Naive B cell (primary cell): ENCODE results near the gene NEGR1. TPM values are rescaled to one million over a fixed set of nuclear protein-coding genes. Genes with fewer than 3 reads are reported as not detected.

Experiments
- ATAC-seq, 2 donors: fragments of 150-1000 bp; cut with Tn5 transposase; 2 replicates each; pipeline ENCODE4 v1.10.0; 2021; ENCODE audit warnings: low read depth in 2 of 2, mild to moderate bottlenecking in 2 of 2, moderate library complexity in 2 of 2
- DNase-seq: peaks from one replicate; pipeline ENCODE4 v3.0.0; 2022
- H3K27ac Mint-ChIP-seq, 6 donors: one replicate each; pipeline ENCODE4 v1.8.0; 2020 to 2022; ENCODE audit warnings: mild to moderate bottlenecking in 6 of 6, mixed read lengths in 6 of 6, moderate library complexity in 5 of 6, inconsistent platforms in 2 of 6
- H3K27me3 Mint-ChIP-seq, 3 donors: one replicate each; pipeline ENCODE4 v1.8.0; 2021 to 2022; ENCODE audit warnings: mixed read lengths in 3 of 3, mild to moderate bottlenecking in 1 of 3
- H3K36me3 Mint-ChIP-seq, 2 donors: one replicate each; pipeline ENCODE4 v1.8.0; 2020 to 2022; ENCODE audit warnings: mixed read lengths in 2 of 2, inconsistent platforms in 1 of 2, mild to moderate bottlenecking in 1 of 2
- H3K4me1 Mint-ChIP-seq, 3 donors: one replicate each; pipeline ENCODE4 v1.8.0; 2020 to 2022; ENCODE audit warnings: mixed read lengths in 3 of 3, inconsistent platforms in 1 of 3, mild to moderate bottlenecking in 1 of 3, moderate library complexity in 1 of 3
- H3K4me3 Mint-ChIP-seq, 8 donors: one replicate each; pipeline ENCODE4 v1.8.0; 2020 to 2022; ENCODE audit warnings: mild to moderate bottlenecking in 8 of 8, mixed read lengths in 8 of 8, moderate library complexity in 8 of 8, inconsistent platforms in 2 of 8
- H3K9me3 Mint-ChIP-seq, 7 donors: one replicate each; pipeline ENCODE4 v1.8.0; 2020 to 2022; ENCODE audit warnings: mixed read lengths in 7 of 7, mild to moderate bottlenecking in 5 of 7, inconsistent platforms in 2 of 7, moderate library complexity in 1 of 7
- polyA plus RNA-seq, 6 donors: library from polyadenylated mRNA; unstranded; fragments of 300-500 nt; fragmentation: Illumina TruSeq; gene quantifications; one replicate each; pipeline ENCODE4 v1.2.3, GENCODE V29; 2021; ENCODE audit warnings: low read depth in 6 of 6

Gene NEGR1
- polyA plus RNA-seq, 6 donors from 2014 or later: 0.10 TPM; not detected in 5

GRCh38 chr1:71796006-71796405 lies 486.3 kb downstream of the NEGR1 start:
- DNase-seq: no peak
- Mint-ChIP-seq H3K27me3 (no peaks in the 10 kb centered on the region), H3K36me3 (no peaks in the 10 kb centered on the region), H3K4me3 (no peak overlapping the region), H3K27ac (no peak overlapping the region), H3K9me3 (peaks cover 0 to 3% (median 0%) of the 10 kb centered on the region in 7 donors), H3K4me1 (peaks cover 0 to 4% (median 0%) of the 10 kb centered on the region in 3 donors)
- ATAC-seq: no peak

DNA sequence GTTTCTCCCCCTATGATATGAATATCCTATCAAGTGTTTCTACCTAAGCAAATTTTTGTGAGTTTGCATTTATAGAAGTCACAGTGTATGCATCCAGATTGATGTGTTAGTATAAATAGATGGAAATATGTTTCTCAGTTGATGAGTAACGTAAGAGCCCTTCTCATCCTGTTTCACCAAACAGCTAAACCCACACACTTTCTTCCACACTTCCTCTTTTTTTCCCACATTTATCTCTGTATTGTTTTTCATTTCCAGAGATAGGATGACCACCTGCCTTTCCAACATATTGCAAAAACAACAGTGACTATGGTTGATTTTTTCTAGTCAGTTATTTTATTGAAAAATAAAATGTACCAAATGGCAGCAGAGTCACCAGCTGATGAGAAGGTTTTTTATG lies 490.1 kb downstream of the NEGR1 start:
- Mint-ChIP-seq H3K27me3 (no peaks in the 10 kb centered on the region), H3K9me3 (no peaks in the 10 kb centered on the region), H3K4me1 (peaks cover 0 to 4% (median 0%) of the 10 kb centered on the region in 3 donors), H3K27ac (no peak overlapping the region), H3K36me3 (no peaks in the 10 kb centered on the region), H3K4me3 (no peak overlapping the region)
- ATAC-seq (no peak), DNase-seq (no peak)

DNA sequence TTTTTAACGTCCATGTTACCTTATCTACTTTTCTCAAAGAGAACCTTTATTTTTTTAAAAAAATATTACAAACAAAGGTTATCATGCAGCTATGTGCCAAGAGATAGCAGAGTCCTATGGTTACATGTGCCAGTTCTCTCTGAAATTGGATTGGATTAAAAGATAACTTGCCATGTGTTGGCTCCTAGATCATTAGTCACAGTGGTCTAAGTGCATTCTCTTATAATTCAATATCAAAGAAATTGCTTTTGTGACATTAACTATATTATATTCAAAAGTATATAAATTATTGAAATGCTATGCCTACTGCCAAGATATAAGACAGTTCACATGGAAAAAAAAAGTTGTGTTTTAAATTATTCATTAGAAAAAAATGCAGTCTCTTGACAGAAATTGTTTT lies 494.2 kb downstream of the NEGR1 start:
- no peaks in the 10 kb centered on the region for H3K4me1 Mint-ChIP-seq
- no peaks in the 10 kb centered on the region for H3K9me3 Mint-ChIP-seq
- H3K27ac Mint-ChIP-seq: no peak overlapping the region
- H3K27me3 Mint-ChIP-seq: no peaks in the 10 kb centered on the region
- H3K36me3 Mint-ChIP-seq: no peaks in the 10 kb centered on the region
- DNase-seq (no peak), ATAC-seq (no peak)
- H3K4me3 Mint-ChIP-seq: no peak overlapping the region

GRCh38 chr1:71787699-71788098 lies 494.6 kb downstream of the NEGR1 start:
- no peak overlapping the region for H3K27ac Mint-ChIP-seq
- no peak for DNase-seq
- no peaks in the 10 kb centered on the region for H3K36me3 Mint-ChIP-seq
- no peak for ATAC-seq
- no peaks in the 10 kb centered on the region for H3K4me1 Mint-ChIP-seq
- no peaks in the 10 kb centered on the region for H3K27me3 Mint-ChIP-seq
- no peak overlapping the region for H3K4me3 Mint-ChIP-seq
- no peaks in the 10 kb centered on the region for H3K9me3 Mint-ChIP-seq

DNA sequence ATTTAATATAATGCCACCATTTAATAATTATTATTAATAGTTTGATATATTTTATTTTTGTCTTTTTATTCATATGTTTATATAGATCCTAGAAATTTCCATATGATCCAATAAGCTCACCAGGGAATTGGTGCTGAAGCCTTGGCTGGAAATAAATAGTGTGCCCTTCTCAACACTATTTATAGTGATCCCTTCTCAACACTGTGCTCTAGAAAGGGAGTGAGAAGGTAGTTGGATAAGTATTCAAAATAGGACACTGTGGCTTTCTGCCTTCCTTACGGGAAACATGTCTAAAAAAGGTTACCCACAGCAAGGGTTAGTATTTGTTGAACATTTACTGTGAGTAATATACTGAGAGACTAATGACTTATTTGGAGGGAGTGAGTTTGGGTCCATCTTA lies 496.1 kb downstream of the NEGR1 start:
- Mint-ChIP-seq H3K4me1 (no peaks in the 10 kb centered on the region), H3K27ac (no peak overlapping the region)
- no peak for DNase-seq

GRCh38 chr1:71785450-71785849 lies 496.9 kb downstream of the NEGR1 start:
- ATAC-seq (no peak), DNase-seq (no peak)
- Mint-ChIP-seq H3K4me1 (no peaks in the 10 kb centered on the region), H3K27ac (no peak overlapping the region), H3K9me3 (no peaks in the 10 kb centered on the region), H3K27me3 (no peaks in the 10 kb centered on the region), H3K36me3 (no peaks in the 10 kb centered on the region), H3K4me3 (no peak overlapping the region)

More for the DNA sequence above, 496.1 kb downstream of the NEGR1 start:
- no peaks in the 10 kb centered on the region for H3K9me3 Mint-ChIP-seq
- no peak overlapping the region for H3K4me3 Mint-ChIP-seq
- H3K27me3 Mint-ChIP-seq: no peaks in the 10 kb centered on the region
- H3K36me3 Mint-ChIP-seq: no peaks in the 10 kb centered on the region
- no peak for ATAC-seq

DNA sequence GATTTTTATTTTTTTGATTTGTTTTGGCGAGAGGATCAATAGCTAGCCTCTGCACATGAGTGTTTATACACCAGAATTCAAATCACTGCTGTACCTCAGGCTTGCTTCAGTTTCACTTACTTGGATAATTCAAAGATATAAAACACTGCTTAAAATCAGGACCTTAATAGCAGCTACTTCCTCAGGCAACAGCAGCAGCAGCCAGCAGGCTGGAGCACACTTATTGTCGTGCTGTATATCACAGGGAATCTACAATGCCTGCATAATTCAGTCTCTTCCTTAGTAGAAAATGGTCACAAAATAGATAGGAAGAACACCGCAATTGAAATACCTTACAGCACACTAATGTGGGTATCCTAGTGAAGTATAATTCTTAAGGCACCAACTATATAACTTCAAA lies 497.3 kb downstream of the NEGR1 start:
- Mint-ChIP-seq H3K9me3 (no peaks in the 10 kb centered on the region), H3K27me3 (no peaks in the 10 kb centered on the region), H3K27ac (no peak overlapping the region), H3K36me3 (no peaks in the 10 kb centered on the region), H3K4me1 (no peaks in the 10 kb centered on the region), H3K4me3 (no peak overlapping the region)
- ATAC-seq (no peak), DNase-seq (no peak)

- Mint-ChIP-seq H3K4me1 (no peaks in the 10 kb centered on the region), H3K36me3 (no peaks in the 10 kb centered on the region), H3K27me3 (no peaks in the 10 kb centered on the region), H3K27ac (no peak overlapping the region), H3K4me3 (no peak overlapping the region), H3K9me3 (no peaks in the 10 kb centered on the region)
- no peak for ATAC-seq
- no peak for DNase-seq
Measured at GRCh38 chr1:71784241-71784640, 498.1 kb downstream of the NEGR1 start.

DNA sequence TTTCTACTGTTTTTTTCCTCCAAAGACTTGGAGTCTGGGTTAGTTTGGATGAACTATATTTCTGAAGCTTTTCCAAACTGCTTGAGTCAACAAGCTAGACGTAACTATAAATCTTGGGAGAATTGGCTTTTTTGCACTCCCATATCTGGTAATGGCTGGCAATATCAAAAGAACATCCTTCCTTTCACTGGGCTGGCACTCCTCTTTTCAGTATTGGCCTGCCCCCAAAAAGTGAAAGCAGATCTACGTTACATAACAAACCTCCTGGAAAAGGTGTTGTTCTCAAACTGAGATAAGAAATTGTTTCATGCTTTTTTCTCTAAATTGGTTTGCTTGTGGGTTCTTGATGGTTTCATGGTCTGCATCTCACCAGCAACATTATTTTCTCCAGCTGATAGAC lies 499.3 kb downstream of the NEGR1 start:
- no peak for ATAC-seq
- no peaks in the 10 kb centered on the region for H3K36me3 Mint-ChIP-seq

DNA sequence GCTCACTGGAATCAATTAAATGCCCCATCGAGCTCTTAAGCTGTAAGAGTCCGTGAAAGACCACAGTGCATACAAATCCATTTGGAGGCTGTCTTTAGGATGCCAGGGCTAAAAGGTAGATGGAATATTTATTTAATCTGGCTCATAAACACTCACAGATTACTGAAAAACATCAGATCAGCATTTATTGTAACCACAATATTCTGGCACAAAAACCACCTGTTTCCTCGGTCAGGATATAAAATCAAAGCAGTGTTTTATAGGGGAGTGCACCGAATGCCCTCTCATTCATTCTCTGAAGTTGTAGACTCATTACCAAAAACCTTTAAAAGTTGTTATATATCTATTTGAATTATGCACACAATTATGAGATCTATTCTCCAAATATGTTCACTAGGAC lies 500.9 kb downstream of the NEGR1 start:
- H3K4me1 Mint-ChIP-seq: no peaks in the 10 kb centered on the region
- H3K36me3 Mint-ChIP-seq: no peaks in the 10 kb centered on the region
- DNase-seq (no peak), ATAC-seq (no peak)
- H3K27ac Mint-ChIP-seq: no peak overlapping the region
- no peaks in the 10 kb centered on the region for H3K27me3 Mint-ChIP-seq
- H3K9me3 Mint-ChIP-seq: no peaks in the 10 kb centered on the region
- H3K4me3 Mint-ChIP-seq: no peak overlapping the region

More for the DNA sequence above, 499.3 kb downstream of the NEGR1 start:
- Mint-ChIP-seq H3K9me3 (no peaks in the 10 kb centered on the region), H3K27me3 (no peaks in the 10 kb centered on the region), H3K4me3 (no peak overlapping the region), H3K27ac (no peak overlapping the region), H3K4me1 (no peaks in the 10 kb centered on the region)
- DNase-seq: no peak

DNA sequence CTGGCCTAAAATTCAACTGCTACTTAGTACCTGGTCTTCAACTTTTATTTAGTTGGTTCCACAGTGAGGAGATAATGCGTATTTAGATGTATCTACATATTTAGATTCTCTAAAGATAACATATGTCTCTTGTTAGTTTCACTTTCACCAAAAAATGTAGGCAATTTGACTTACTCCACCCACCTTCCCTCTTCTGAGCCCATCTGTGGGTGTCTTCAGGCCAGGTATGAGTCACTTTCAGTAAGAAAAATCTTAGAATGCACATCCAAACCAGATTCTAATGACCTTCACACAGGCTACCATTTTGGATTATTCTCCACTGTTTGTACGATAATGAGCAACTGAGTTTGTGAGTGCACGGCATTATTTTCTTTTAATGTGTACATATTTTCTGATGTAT lies 501.7 kb downstream of the NEGR1 start:
- Mint-ChIP-seq H3K4me3 (no peak overlapping the region), H3K9me3 (no peaks in the 10 kb centered on the region), H3K27ac (no peak overlapping the region), H3K36me3 (no peaks in the 10 kb centered on the region), H3K27me3 (no peaks in the 10 kb centered on the region), H3K4me1 (no peaks in the 10 kb centered on the region)
- ATAC-seq (no peak), DNase-seq (no peak)

- H3K4me1 Mint-ChIP-seq: no peaks in the 10 kb centered on the region
Measured at GRCh38 chr1:71778940-71779339, 503.4 kb downstream of the NEGR1 start.

DNA sequence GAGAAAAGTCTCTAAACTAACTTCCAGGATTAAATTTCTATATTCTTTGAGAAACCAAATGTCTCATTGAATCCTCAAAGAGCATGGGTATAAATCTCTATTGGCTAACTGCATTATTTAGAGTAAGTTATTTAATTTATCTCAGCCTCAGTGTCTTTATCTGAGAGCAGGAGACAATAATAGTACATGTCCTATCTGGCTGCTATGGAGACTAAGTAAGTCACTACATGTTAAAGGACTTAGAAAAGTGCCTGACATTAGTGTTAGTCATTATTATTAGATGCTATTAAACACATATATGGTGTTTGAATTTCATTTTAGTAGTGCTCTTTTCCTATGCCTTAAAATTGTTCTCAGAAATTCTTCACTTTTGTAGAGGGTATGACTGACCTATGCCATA lies 505.2 kb downstream of the NEGR1 start:
- Mint-ChIP-seq H3K4me1 (no peaks in the 10 kb centered on the region), H3K4me3 (no peak overlapping the region), H3K9me3 (no peaks in the 10 kb centered on the region), H3K27ac (no peak overlapping the region), H3K27me3 (no peaks in the 10 kb centered on the region), H3K36me3 (no peaks in the 10 kb centered on the region)
- no peak for ATAC-seq
- no peak for DNase-seq

More at GRCh38 chr1:71778940-71779339, 503.4 kb downstream of the NEGR1 start:
- Mint-ChIP-seq H3K27me3 (no peaks in the 10 kb centered on the region), H3K27ac (peak overlapping the region in 1 of 6 donors; percentile 57), H3K36me3 (no peaks in the 10 kb centered on the region), H3K4me3 (no peak overlapping the region), H3K9me3 (no peaks in the 10 kb centered on the region)
- ATAC-seq (no peak), DNase-seq (no peak)

GRCh38 chr1:71774705-71775104 lies 507.6 kb downstream of the NEGR1 start:
- peaks cover 0 to 5% (median 0%) of the 10 kb centered on the region in 7 donors for H3K9me3 Mint-ChIP-seq
- H3K27me3 Mint-ChIP-seq: no peaks in the 10 kb centered on the region
- ATAC-seq (no peak), DNase-seq (no peak)
- H3K4me3 Mint-ChIP-seq: no peak overlapping the region
- H3K27ac Mint-ChIP-seq: no peak overlapping the region
- no peaks in the 10 kb centered on the region for H3K4me1 Mint-ChIP-seq
- no peaks in the 10 kb centered on the region for H3K36me3 Mint-ChIP-seq

DNA sequence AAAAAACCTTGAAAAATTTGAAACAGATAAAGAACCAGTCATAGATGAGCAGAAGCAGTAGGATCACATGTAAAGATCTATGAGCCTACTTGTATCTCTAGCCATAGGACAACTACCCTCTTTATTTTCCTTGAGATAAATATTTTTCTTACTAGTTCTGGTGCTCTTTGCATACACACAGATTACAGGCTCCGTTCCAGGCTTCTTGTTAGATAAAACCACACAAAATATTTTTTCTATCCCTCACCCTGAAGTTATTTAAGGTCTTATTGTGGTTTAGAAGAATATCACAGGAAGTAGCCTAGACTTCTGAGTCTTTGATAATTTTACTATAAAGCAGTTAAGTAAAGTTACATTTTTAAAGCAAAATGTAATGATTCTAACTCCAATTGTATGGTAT lies 512.2 kb downstream of the NEGR1 start:
- Mint-ChIP-seq H3K27ac (no peak overlapping the region), H3K4me1 (no peaks in the 10 kb centered on the region), H3K27me3 (no peaks in the 10 kb centered on the region), H3K9me3 (peaks cover 2 to 7% (median 5%) of the 10 kb centered on the region in 7 donors), H3K4me3 (no peak overlapping the region), H3K36me3 (no peaks in the 10 kb centered on the region)
- no peak for ATAC-seq
- DNase-seq: no peak
